PFSK-1 (cell line): ENCODE data around the gene OBP2B.

Experiments
- POLR2AphosphoS5 ChIP-seq: IDR thresholded peaks from 2 replicates; pipeline ENCODE4 v1.6.1; 2012; ENCODE audit warnings: low read depth, mild to moderate bottlenecking, control low read depth, low read length, moderate library complexity
- TAF1 ChIP-seq: IDR thresholded peaks from 2 replicates; pipeline ENCODE4 v1.6.1; 2012; ENCODE audit warnings: low read length, control low read depth, borderline replicate concordance; ENCODE audit not compliant: insufficient read depth
- TF ChIP-seq, protein P1 (sequence below), 2 experiments: IDR thresholded peaks; 2 replicates each; pipeline versions ENCODE4 v1.6.1 to v1.8.0; 2011 to 2012; ENCODE audit warnings: low read depth in 2 of 2, low read length in 2 of 2, control low read depth in 1 of 2, inconsistent platforms in 1 of 2, mild to moderate bottlenecking in 1 of 2, moderate library complexity in 1 of 2; ENCODE audit not compliant: insufficient read depth in 1 of 2

DNA sequence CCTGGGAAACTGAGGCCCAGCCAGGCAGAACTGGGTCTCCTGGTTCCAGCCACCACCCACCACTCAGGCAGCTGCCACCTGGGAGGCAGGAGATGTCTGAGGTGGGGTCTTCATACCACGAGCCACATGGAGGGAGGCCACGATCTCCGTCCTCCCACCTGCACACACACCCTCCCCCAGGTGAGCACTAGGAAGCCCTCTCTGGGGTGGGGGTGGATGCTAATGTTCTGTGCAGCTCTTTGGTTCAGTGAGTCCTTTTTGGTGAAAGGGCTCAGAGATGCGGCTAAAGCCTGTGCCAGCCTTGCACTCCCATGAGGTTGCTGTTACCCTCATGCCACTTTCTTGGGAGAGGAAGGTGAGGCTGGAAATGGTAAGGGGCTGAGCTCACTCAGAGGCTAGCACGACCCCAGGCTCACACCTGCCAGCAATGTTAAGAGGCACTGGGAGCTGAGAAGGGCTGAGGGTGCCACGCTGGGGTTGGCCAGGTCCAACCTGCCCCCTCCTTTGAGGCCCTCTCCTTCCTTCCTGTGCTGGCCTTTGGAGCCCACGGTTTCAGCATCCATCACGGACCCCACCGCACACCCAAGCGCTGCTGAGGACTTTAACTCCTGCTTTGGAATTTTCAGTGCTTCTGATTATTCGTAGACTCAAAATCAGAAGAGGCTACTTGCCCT, 26.6 kb upstream of the OBP2B start:
- TF ChIP-seq POLR2AphosphoS5: no peak
- TF ChIP-seq, protein P1, sequence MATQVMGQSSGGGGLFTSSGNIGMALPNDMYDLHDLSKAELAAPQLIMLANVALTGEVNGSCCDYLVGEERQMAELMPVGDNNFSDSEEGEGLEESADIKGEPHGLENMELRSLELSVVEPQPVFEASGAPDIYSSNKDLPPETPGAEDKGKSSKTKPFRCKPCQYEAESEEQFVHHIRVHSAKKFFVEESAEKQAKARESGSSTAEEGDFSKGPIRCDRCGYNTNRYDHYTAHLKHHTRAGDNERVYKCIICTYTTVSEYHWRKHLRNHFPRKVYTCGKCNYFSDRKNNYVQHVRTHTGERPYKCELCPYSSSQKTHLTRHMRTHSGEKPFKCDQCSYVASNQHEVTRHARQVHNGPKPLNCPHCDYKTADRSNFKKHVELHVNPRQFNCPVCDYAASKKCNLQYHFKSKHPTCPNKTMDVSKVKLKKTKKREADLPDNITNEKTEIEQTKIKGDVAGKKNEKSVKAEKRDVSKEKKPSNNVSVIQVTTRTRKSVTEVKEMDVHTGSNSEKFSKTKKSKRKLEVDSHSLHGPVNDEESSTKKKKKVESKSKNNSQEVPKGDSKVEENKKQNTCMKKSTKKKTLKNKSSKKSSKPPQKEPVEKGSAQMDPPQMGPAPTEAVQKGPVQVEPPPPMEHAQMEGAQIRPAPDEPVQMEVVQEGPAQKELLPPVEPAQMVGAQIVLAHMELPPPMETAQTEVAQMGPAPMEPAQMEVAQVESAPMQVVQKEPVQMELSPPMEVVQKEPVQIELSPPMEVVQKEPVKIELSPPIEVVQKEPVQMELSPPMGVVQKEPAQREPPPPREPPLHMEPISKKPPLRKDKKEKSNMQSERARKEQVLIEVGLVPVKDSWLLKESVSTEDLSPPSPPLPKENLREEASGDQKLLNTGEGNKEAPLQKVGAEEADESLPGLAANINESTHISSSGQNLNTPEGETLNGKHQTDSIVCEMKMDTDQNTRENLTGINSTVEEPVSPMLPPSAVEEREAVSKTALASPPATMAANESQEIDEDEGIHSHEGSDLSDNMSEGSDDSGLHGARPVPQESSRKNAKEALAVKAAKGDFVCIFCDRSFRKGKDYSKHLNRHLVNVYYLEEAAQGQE (IDR thresholded peaks at IDR 0.05; ENCODE audit: insufficient read depth in 1 of 2, low read depth in 2 of 2, low read length in 2 of 2): no peak
- TF ChIP-seq TAF1: no peak
